A673 (cell line): ENCODE results near the gene PELI3.

Source experiments
- CTCF ChIP-seq: fragments of 300-800, 200-600 bp; sonication (generic); conservative IDR thresholded peaks from 2 replicates; pipeline ENCODE4 v1.5.1; 2017; ENCODE audit warnings: low read depth, mild to moderate bottlenecking, antibody characterized with exemption, low read length, moderate library complexity, mixed read lengths
- EZH2 ChIP-seq: fragments of 200-600 bp; sonication (generic); IDR thresholded peaks from 2 replicates; pipeline ENCODE4 v1.6.1; 2017; ENCODE audit warnings: borderline replicate concordance, low read depth, mild to moderate bottlenecking, mixed read lengths, antibody characterized with exemption, low read length; ENCODE audit not compliant: poor library complexity, severe bottlenecking

DNA sequence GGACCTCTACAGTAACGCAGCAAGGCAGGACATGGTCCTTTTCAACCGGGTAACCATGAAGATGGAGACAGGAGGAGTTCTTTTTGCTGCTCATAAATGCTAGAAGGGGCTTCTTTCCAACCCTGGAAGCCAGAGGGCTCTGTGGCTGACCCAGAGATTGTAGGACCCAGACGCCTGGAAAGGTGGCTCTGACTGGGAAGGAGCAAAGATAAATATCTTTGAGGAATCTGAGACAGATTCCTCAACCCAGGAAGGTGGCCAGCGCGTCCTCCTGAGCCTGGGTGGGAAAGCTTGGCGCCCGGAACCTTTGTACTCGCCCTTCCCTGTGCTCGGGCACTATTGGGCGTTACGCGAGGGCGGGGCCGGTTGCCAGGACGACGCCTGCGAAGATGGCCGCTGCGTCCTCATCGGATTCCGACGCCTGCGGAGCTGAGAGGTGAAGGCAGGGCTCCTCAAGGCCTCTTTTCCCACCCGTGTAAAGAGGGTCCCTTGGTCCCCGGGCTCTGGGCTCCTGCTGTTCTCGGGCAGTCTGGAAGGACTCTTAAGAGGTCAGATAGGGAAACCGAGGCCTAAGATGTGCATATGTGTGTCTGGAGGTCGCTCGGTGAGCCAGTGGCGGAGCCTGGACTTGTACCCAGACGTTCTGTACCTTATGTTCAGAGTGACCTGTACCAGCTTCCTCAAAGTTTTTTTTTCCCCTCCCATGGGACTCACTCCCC lies 43.7 kb downstream of the PELI3 start, which contains the start of gene BBS1:
- TF ChIP-seq EZH2 (no peak), CTCF (no peak)
